ENCODE data around the gene SMARCA4.

DNA sequence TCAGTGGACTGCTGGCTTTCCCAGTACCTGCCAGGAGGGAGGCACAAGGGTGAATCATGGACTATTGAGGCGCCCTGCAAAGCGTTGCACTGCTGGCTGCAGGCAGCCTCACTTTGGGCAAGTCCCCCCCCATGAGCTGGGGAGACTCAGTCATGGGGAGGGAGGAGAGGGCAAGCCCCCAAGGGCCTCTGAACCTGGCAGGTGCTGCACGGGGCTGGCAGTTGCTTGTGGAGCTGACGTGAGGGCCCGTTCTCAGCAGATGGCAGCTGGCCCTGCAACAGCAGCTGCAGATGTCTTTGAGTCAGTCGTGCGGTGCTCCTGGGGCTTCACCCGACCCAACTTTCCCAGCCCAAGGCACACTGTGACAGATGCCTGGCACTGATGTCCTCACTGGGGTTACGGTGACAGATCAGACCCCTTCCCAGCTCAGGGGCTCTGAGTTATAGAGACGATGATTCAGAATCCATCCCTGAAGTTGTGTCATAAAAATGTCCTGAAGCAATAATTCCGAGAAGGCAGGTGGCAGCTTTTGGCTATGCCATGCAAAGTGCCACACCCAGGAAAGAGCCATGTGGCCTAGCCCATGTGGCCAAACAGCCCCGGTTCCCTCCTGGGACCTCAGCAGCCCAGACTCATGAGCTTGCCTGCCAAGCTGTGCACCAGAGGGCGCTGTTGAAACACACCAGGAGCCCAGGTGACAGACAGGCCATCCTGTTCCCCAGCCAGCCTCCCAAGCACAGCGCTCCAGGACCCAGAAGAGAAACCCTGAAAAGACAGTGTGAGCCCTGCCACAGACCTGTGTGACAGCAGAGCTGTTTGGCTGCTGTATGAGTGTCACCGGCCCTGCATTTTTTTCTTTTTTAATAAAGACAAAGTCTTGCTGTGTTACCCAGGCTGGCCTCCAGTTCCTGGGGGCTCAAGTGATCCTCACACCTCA, 74.9 kb downstream of the SMARCA4 start:
- TF ChIP-seq, protein P1, sequence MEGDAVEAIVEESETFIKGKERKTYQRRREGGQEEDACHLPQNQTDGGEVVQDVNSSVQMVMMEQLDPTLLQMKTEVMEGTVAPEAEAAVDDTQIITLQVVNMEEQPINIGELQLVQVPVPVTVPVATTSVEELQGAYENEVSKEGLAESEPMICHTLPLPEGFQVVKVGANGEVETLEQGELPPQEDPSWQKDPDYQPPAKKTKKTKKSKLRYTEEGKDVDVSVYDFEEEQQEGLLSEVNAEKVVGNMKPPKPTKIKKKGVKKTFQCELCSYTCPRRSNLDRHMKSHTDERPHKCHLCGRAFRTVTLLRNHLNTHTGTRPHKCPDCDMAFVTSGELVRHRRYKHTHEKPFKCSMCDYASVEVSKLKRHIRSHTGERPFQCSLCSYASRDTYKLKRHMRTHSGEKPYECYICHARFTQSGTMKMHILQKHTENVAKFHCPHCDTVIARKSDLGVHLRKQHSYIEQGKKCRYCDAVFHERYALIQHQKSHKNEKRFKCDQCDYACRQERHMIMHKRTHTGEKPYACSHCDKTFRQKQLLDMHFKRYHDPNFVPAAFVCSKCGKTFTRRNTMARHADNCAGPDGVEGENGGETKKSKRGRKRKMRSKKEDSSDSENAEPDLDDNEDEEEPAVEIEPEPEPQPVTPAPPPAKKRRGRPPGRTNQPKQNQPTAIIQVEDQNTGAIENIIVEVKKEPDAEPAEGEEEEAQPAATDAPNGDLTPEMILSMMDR (tag by site-specific recombination; IDR thresholded peaks at IDR 0.05) = peak; percentile 84
- TF ChIP-seq, protein P2, sequence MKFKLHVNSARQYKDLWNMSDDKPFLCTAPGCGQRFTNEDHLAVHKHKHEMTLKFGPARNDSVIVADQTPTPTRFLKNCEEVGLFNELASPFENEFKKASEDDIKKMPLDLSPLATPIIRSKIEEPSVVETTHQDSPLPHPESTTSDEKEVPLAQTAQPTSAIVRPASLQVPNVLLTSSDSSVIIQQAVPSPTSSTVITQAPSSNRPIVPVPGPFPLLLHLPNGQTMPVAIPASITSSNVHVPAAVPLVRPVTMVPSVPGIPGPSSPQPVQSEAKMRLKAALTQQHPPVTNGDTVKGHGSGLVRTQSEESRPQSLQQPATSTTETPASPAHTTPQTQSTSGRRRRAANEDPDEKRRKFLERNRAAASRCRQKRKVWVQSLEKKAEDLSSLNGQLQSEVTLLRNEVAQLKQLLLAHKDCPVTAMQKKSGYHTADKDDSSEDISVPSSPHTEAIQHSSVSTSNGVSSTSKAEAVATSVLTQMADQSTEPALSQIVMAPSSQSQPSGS (tag by site-specific recombination; IDR thresholded peaks at IDR 0.05; ENCODE audit: low read depth) = no peak
- TF ChIP-seq ZNF785 (tag by site-specific recombination; IDR thresholded peaks at IDR 0.05) = no peak
- no peak for TF ChIP-seq ZNF791 (tag by site-specific recombination; IDR thresholded peaks at IDR 0.05)
- TF ChIP-seq, protein P3, sequence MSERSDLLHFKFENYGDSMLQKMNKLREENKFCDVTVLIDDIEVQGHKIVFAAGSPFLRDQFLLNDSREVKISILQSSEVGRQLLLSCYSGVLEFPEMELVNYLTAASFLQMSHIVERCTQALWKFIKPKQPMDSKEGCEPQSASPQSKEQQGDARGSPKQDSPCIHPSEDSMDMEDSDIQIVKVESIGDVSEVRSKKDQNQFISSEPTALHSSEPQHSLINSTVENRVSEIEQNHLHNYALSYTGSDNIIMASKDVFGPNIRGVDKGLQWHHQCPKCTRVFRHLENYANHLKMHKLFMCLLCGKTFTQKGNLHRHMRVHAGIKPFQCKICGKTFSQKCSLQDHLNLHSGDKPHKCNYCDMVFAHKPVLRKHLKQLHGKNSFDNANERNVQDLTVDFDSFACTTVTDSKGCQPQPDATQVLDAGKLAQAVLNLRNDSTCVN (tag by site-specific recombination; optimal IDR thresholded peaks at IDR 0.05) = no peak
- TF ChIP-seq, protein P4, sequence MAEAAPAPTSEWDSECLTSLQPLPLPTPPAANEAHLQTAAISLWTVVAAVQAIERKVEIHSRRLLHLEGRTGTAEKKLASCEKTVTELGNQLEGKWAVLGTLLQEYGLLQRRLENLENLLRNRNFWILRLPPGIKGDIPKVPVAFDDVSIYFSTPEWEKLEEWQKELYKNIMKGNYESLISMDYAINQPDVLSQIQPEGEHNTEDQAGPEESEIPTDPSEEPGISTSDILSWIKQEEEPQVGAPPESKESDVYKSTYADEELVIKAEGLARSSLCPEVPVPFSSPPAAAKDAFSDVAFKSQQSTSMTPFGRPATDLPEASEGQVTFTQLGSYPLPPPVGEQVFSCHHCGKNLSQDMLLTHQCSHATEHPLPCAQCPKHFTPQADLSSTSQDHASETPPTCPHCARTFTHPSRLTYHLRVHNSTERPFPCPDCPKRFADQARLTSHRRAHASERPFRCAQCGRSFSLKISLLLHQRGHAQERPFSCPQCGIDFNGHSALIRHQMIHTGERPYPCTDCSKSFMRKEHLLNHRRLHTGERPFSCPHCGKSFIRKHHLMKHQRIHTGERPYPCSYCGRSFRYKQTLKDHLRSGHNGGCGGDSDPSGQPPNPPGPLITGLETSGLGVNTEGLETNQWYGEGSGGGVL (tag by site-specific recombination; IDR thresholded peaks at IDR 0.05) = no peak
- TF ChIP-seq ZNF16 (tag by site-specific recombination; IDR thresholded peaks at IDR 0.05; ENCODE audit: low read depth) = no peak
- no peak for TF ChIP-seq MEIS1 (CRISPR knock-in tag; IDR thresholded peaks at IDR 0.05; ENCODE audit: borderline replicate concordance)
- TF ChIP-seq ZNF514 (tag by site-specific recombination; IDR thresholded peaks at IDR 0.05) = no peak
- TF ChIP-seq KLF16 (tag by site-specific recombination; IDR thresholded peaks at IDR 0.05) = no peak
- TF ChIP-seq, protein P5, sequence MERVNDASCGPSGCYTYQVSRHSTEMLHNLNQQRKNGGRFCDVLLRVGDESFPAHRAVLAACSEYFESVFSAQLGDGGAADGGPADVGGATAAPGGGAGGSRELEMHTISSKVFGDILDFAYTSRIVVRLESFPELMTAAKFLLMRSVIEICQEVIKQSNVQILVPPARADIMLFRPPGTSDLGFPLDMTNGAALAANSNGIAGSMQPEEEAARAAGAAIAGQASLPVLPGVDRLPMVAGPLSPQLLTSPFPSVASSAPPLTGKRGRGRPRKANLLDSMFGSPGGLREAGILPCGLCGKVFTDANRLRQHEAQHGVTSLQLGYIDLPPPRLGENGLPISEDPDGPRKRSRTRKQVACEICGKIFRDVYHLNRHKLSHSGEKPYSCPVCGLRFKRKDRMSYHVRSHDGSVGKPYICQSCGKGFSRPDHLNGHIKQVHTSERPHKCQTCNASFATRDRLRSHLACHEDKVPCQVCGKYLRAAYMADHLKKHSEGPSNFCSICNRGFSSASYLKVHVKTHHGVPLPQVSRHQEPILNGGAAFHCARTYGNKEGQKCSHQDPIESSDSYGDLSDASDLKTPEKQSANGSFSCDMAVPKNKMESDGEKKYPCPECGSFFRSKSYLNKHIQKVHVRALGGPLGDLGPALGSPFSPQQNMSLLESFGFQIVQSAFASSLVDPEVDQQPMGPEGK (tag by site-specific recombination; IDR thresholded peaks at IDR 0.05) = peak; percentile 22; the same call in 1 of the 2 replicates
- TF ChIP-seq ZNF10 (tag by site-specific recombination; IDR thresholded peaks at IDR 0.05) = no peak
- no peak for TF ChIP-seq ZNF610 (tag by site-specific recombination; IDR thresholded peaks at IDR 0.05; ENCODE audit: borderline replicate concordance)
- no peak for TF ChIP-seq ZNF670 (tag by site-specific recombination; IDR thresholded peaks at IDR 0.05; ENCODE audit: low read depth)

Data from HEK293 (cell line).